Fibroblast of mammary gland (primary cell): ENCODE measurements around the gene PROX1.

Experiments
- DNase-seq: peaks from one replicate; pipeline ENCODE4 v3.0.0-alpha.2; 2010; ENCODE audit warnings: low read depth
- H3K4me3 ChIP-seq: 2 replicates; pipeline ENCODE4 v1.5.1; 2011; ENCODE audit warnings: low read depth, mild to moderate bottlenecking, low read length, moderate library complexity; ENCODE audit not compliant: control insufficient read depth
- CTCF ChIP-seq: conservative IDR thresholded peaks from 2 replicates; pipeline ENCODE4 v1.5.1; 2011; ENCODE audit warnings: low read depth, low read length, inconsistent platforms; ENCODE audit not compliant: control insufficient read depth, insufficient read depth

PROX1 gene

GRCh38 chr1:213988507-213989001, 781 bp downstream of the PROX1 start:
- H3K4me3 ChIP-seq = peak overlapping the region; percentile 63
- no peak for DNase-seq
- no peak for TF ChIP-seq CTCF

GRCh38 chr1:213989002-213989855, 1.5 kb downstream of the PROX1 start:
- no peak for DNase-seq
- no peak for TF ChIP-seq CTCF
- H3K4me3 ChIP-seq = peak overlapping the region; percentile 63

- DNase-seq = no peak
- no peak for TF ChIP-seq CTCF
- H3K4me3 ChIP-seq = no peak overlapping the region
These were observed 6.2 kb downstream of the PROX1 start for GRCh38 chr1:213993929-213994328.

DNA sequence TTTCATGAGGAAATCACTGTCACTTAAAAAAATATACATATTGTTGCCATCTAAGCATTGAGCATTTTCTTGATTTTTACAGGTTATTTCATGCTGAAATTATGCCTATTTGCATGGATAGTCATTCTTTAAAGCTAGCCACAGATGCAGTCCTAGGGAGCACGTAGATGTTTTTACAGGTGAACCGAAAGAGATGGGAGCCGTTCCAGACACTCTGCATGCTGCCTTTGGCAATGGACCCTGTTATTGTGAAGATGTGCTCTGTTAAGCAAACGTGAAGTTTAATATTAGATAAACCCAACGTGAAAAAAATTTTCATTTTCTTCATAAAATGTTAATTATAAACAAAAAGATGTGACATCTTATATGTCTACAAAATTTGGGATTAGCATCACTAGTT, 7.1 kb downstream of the PROX1 start:
- no peak for DNase-seq
- no peak overlapping the region for H3K4me3 ChIP-seq
- TF ChIP-seq CTCF = no peak

- no peak for TF ChIP-seq CTCF
- H3K4me3 ChIP-seq = no peak overlapping the region
- no peak for DNase-seq
These were observed 7.8 kb downstream of the PROX1 start for GRCh38 chr1:213995603-213996002.

GRCh38 chr1:213996320-213997037, 8.7 kb downstream of the PROX1 start:
- TF ChIP-seq CTCF = no peak
- H3K4me3 ChIP-seq = no peak overlapping the region
- DNase-seq = peak; percentile 17
